HG02840 (cell line): ENCODE measurements around the gene GALNT10.

Experiments used
- ATAC-seq: cut with Tn5 transposase; IDR thresholded peaks from one replicate; pipeline ENCODE4 v1.9.1; 2021; ENCODE audit warnings: mild to moderate bottlenecking, moderate library complexity, moderate number of reproducible peaks; ENCODE audit not compliant: unreplicated experiment, low FRiP score

GALNT10 gene

DNA sequence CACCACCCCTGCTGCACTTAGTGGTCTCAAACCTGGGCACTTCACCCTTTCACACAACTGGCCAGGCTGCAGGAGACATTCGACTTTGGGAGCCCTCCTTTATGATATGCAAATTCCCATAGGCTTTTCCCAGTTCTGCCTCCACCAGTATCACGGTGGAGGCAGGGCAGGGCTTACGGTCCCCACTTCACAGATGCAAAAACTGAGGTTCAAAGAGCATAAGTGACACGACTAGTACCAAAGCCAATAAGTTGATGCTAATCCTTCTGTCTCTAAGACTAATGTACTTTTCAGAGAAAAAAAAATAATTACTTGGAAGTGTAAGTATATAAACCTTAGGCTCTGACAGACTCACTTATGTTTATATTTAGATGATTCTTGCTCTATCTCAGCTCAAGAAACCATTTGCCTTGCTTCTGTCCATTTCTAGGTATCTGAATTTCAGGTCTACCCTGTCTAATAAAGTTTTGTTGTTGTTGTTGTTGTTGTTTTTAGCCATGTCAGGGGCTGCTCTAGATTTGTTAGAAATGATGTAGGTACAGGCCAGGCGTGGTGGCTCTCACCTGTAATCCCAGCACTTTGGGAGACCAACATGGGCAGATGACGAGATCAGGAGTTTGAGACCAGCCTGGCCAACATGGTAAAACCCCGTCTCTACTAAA, 10.7 kb downstream of the GALNT10 start:
- ATAC-seq = no peak

GRCh38 chr5:154202379-154203260, 12.1 kb downstream of the GALNT10 start:
- ATAC-seq = peak; percentile 89

DNA sequence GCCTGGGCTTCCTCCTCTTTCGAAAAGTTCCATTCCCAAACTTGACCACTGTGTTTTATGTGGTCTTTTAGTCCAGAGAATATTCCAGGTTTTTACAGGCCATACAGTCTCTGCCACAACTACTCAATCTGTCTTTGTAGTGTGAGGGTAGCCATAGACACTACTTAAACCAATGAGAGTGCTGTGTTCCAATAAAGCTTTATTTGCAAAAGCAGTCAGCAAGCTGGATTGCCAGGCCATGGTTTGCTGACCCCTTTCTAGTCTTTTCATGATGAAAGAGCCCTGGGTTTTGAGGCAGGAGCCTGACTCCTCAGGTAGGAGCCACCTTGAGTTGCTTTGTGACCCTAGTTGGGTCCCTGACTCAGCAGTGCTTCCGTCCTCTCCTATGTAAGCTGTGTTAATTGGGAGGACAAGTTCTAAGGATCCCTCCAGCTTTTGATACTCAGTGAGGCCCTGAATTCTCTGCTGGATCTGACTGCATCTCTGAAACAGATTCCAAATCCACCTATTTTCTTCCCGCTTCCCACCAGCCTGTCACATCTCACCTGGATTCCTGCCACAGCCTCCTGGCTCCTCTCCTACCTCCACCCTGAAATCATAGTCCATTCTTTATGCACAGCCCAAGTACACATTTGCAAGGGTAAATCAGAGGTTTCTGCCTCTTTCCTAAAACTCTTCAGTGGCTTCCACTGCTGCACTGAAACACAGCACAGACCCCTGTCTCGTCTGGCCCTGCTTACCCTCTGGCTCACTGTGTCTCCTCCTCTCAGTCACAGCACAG, 13.5 kb downstream of the GALNT10 start:
- ATAC-seq = no peak

GRCh38 chr5:154205441-154206117, 15.0 kb downstream of the GALNT10 start:
- ATAC-seq = no peak

DNA sequence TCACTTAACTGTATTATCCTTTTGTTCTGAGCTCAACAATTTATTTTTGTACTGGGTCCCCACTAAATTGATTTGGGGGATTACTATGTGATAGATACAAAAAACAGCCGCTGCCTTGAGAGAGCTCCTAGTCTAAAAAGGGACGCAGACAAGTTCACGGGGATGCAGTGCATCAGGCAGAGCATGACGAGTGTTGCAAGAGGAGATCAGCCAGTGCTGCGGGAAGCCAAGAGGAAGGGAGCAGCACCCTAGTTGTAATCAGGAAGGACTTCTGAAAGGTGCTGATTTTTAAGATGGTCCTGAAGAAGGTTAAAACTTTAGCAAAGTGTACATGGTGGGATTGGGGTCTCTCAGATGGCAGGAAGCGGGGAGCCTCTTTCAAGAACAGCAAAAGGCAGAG, 15.8 kb downstream of the GALNT10 start:
- no peak for ATAC-seq

GRCh38 chr5:154207204-154207603, 16.7 kb downstream of the GALNT10 start:
- ATAC-seq = no peak

DNA sequence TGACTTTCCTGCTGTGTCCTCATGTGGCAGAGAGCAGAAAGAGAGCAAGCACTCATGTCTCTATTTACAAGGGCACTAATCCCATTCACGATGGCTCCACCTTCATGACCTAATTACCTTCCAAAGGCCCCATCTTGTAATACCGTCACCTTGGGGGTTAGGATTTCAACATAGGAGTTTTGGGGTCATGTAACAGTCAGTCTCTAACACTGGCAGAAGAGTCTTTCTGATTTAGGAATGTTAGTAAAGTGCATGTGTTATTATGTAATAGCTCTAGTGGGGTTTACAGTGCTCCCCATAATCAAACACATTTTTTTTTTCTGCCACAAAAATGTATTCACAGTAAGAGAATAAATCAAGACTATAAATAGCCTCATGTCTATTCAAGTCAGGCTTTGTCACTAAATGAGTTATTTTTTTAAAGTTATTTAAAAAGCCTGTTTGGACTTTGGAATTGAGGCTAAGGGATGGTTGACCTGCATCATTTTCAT, 19.1 kb downstream of the GALNT10 start:
- no peak for ATAC-seq

DNA sequence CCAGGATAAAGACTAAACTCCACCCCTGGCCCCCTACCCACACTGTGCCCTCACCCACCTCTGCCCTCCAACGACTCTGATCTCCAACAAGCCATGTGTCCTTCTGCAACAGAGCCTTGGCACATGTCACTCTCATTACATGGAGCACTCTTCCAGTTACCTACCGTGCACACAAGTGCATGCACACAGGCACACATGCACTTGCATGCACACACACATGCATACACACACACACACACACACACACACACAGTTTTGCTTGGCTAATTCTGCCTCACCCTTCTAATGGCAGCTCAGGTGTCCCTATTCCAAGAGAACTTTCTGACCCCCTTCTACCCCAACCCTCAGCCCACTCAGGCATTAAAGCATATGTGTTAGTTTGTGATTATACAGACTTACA, 19.6 kb downstream of the GALNT10 start:
- no peak for ATAC-seq

DNA sequence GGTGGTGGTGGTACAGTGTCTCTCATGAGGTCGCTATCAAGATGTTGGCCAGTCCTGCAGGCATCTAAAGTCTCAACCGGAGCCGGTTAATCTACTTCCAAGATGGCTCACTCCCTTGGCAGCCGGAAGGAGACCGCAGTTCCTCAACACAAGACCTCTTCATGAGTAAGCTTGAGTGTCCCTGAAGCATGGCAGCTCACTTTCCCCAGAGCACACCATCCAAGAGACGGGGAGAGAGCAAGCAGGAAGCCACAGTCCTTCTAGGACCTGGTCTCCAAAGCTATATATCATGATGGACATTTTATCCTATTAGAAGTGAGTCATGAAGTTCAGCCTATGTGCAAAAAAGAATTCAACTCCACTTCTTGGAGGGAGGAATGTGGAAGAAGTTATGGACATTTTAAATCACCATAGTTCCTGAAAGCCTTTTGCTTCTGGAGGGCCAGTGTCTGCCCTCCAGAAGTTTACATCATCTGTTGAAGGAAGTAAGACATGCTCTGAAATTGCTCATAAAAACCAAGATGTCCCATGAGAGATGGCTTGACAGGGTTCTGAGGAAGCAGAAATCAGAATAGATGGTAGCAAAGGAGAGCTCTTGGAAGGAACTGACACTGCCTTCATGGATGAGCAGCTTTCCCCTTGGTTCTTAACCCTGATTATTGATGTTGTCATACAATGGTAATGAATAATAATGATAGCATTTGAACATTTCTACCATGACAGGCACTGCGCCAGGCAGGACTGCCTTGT, 21.3 kb downstream of the GALNT10 start:
- ATAC-seq = no peak

GRCh38 chr5:154213592-154213991, 23.1 kb downstream of the GALNT10 start:
- ATAC-seq = no peak

DNA sequence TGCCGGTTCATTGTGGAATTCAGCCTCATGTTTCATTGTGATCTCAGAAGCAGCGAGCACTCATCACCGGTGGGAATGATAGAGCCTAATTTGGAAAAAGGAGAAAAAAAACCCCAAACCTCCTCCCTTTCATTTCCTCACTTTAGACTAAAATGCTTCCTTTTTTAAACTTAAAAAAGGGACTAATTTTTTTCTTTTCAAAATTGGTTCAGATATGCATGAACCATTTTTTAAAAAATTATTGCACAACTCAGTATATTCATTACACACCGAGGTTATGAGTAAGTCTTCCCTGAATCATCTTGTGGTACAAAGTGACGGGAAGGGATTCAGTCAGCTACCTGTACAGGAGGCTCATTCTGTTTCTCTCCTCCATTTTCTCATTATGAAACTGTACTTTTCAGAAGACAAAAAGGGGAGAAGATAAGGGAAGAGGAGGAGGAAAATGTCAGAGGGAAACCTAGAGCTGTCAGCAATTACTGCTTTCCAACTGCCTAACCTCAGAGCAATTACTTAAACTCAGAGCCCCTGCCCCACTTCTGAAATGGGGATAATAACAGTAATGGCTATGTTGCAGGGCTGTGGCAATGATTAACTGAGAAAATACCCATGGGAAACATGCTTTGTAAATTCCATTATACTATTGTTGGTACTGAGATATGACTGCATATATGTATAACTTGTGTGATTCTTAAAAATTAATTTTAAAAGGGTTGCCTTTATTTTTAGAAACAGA, 24.0 kb downstream of the GALNT10 start:
- peak; percentile 87 for ATAC-seq

DNA sequence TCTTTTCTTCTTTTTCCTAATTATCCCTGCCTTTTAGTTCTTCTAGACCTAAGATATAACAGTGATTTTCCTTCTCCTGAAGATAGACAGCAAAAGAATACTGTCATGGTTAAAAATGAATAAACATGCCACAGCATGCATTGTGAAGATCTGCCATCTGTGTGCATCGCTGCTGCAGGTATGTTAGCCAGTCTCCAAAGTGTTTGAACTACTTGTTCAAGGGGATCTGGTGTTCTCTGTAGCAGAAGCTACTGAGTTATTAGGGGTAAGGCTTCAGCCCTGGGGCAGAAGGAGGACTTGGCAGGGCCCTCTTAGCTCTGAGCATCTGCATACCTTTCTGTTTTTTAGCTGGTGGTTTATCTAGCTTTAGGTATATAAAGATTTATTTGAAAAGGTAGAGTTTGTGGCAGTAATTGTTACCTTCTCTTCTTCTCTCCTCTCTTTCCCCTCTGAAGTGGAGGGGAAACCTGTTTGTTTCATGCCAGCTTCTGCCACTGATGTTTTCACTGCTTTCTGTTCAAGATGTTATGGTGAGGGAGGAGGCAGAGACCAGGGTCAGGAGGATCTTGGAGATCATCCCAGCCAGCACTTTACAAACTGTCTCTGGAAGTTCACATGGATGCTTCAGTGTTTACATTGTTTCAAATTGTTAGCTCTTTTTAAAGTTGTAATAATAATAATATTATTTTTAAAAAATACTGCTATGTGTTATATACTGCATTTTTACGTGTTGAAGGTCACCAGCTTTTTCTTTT, 25.2 kb downstream of the GALNT10 start:
- no peak for ATAC-seq

GRCh38 chr5:154217462-154217861, 26.9 kb downstream of the GALNT10 start:
- ATAC-seq = no peak

DNA sequence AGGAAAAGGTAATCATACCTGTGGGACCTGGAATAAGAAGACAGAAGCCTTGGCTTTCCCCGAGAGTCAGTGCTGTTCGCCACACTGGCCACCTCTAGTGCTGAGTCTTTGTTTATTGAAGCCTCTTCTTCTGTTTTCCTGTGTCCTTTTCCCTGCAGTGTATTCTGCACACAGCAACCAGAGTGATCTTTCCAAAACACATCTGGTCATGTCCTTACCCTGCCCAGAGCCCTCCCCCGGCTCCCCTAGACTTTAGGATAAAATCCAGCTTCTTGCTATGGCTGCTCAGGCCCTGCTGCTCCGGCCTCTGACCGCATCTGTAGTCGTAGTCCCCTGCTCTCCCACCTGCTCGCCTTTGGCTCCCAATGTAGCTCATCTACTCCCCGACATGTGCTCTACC, 28.3 kb downstream of the GALNT10 start:
- ATAC-seq = no peak

DNA sequence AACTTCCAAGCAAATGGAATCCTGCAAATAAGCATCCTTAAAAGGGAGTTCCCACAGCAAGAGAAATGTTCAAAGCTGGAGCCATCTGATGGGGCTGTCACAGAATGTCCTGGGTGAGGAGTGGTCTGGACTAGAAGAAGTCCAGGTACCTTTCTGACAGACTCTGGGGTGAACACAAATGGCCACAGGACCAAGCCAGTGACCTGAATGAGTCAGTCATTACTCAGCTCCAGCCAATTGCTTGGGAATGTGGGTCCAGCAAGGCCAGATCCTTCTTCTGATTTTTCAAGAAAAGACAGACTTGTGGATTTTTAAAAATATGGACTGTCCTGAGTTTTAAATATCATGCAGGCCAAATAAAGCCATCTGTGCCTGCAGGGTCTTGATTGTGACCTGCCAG, 30.1 kb downstream of the GALNT10 start:
- ATAC-seq = no peak

GRCh38 chr5:154221371-154221896, 30.9 kb downstream of the GALNT10 start:
- ATAC-seq = no peak

DNA sequence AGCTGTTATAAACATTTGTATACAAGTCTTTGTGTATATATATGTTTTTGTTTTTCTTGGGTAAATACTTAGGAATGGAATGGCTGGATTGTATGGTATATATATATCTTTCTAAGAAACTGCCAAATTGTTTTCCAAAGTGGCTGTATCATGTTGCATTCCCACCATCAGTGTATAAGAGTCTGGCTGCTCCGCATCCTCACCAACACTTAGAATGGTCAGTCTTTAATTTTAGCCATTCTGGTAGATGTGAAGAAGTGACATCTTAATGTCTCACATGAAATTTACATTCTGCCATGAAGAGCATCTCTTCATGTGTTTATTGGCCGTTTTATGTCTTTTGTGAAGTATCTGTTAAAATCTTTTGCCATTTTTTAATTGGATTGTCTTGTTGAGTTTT, 31.9 kb downstream of the GALNT10 start:
- no peak for ATAC-seq

DNA sequence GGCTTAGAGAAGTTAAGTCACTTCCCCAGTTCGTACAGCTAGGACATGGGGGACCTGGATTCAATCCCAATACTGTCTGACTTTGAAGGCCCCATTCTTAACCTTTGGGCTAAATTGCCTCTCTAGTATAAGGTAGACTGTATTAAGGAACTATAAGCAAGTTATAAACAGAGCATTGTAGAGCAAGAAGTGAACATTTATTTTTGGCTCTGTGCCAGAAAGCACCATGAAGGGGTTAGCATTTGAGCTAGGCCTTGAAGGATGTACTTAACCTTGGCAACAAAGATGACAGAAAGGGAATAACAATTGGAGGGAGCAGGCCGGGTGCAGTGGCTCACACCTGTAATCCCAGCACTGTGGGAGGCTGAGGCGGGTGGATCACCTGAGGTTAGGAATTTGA, 32.8 kb downstream of the GALNT10 start:
- no peak for ATAC-seq
